Activated T-cell treated with anti-CD3 and anti-CD28 coated beads, Interleukin-2, amount 50 U/mL, for 4 hours (primary cell): ENCODE data around the gene RALGAPA2. TPM values are rescaled to one million over a fixed set of nuclear protein-coding genes. Genes with fewer than 3 reads are reported as not detected.
"Not testable (repeated sequence)": the region's sequence is repeated elsewhere in the genome, so short reads cannot be mapped to it uniquely, and the experiment has no call there.

ENCODE experiments used
- ATAC-seq, 2 donors: fragments of 200-7000 bp; cut with Tn5 transposase; one replicate each; pipeline ENCODE4 v1.10.0; 2021
- DNase-seq: peaks from one replicate; pipeline ENCODE4 v3.0.0-alpha.2; 2020
- H3K27me3 Mint-ChIP-seq: one replicate; pipeline ENCODE4 v1.8.0; 2021; ENCODE audit warnings: low read depth, mixed read lengths
- H3K36me3 Mint-ChIP-seq: one replicate; pipeline ENCODE4 v1.8.0; 2022; ENCODE audit warnings: mixed read lengths; ENCODE audit not compliant: insufficient read depth
- H3K4me1 Mint-ChIP-seq: one replicate; pipeline ENCODE4 v1.8.0; 2021; ENCODE audit warnings: low read depth, mixed read lengths
- H3K4me3 Mint-ChIP-seq: one replicate; pipeline ENCODE4 v1.8.0; 2021; ENCODE audit warnings: mild to moderate bottlenecking, moderate library complexity, mixed read lengths
- H3K9me3 Mint-ChIP-seq: one replicate; pipeline ENCODE4 v1.8.0; 2021; ENCODE audit warnings: mixed read lengths
- total RNA-seq, 3 donors: library from RNA; stranded (reverse); gene quantifications; one replicate each; pipeline ENCODE4 v1.2.1, GENCODE V29; 2021

Gene RALGAPA2
- total RNA-seq, 3 donors from 2014 or later, result 5.9 to 8.3 (median 7.2) TPM

DNA sequence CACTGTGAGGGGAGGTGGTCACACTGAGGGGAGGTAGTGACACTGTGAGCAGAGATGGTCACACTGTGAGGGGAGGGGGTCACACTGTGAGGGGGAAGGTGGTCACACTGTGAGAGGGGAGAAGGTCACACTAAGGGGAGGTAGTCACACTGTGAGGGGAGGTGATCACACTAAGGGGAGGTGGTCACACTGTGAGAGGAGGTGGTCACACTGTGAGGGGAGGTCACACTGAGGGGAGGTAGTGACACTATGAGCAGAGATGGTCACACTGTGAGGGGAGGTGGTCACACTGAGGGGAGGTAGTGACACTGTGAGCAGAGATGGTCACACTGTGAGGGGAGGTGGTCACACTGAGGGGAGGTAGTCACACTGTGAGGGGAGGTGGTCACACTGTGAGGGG is 356.9 kb downstream of the RALGAPA2 start:
- H3K9me3 Mint-ChIP-seq, H3K36me3 Mint-ChIP-seq, H3K4me1 Mint-ChIP-seq, ATAC-seq, DNase-seq, H3K4me3 Mint-ChIP-seq: not testable (repeated sequence)
- peaks cover 23% of the 10 kb centered on the region for H3K27me3 Mint-ChIP-seq

DNA sequence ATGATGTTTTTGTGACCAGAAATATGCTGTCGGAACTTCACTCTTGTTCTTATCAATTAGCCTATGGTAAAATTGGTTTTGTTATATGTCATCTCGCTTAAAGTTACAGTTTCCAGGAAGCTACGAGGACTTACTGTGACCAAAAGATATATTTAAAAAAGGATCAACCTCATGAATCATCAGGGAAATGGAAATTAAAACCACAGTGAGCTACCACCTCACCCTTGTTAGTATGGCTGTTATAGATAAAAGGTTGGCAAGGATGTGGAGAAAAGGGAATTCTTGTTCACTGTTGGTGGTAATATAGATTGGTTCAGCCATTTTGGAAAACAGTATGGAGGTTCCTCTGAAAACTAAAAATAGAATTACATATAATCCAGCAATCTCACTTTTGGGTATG is 358.9 kb downstream of the RALGAPA2 start:
- DNase-seq, result no peak
- Mint-ChIP-seq H3K4me3 (no peak overlapping the region), H3K36me3 (no peaks in the 10 kb centered on the region), H3K27me3 (peaks cover 24% of the 10 kb centered on the region), H3K4me1 (no peaks in the 10 kb centered on the region), H3K9me3 (no peaks in the 10 kb centered on the region)
- no peak for ATAC-seq

DNA sequence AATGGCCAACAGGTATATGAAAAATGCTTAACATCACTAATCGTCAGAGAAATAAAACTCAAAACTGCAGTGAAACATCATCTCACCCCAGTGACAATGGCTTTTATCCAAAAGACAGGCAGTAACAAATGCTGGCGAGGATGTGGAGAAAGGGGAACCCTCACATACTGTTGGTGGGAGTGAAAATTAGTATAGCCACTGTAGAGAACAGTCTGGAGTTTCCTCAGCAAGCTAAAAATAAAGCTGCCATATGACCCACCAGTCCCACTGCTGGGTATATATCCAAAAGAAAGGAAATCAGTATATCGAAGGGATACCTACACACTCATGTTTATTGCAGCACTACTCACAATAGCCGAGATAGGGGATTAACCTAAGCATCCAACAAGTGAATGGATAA is 368.0 kb downstream of the RALGAPA2 start:
- no peak for DNase-seq
- ATAC-seq, result no peak
- Mint-ChIP-seq H3K36me3 (no peaks in the 10 kb centered on the region), H3K9me3 (peaks cover 3% of the 10 kb centered on the region), H3K4me3 (no peak overlapping the region), H3K27me3 (peaks cover 19% of the 10 kb centered on the region), H3K4me1 (no peaks in the 10 kb centered on the region)

DNA sequence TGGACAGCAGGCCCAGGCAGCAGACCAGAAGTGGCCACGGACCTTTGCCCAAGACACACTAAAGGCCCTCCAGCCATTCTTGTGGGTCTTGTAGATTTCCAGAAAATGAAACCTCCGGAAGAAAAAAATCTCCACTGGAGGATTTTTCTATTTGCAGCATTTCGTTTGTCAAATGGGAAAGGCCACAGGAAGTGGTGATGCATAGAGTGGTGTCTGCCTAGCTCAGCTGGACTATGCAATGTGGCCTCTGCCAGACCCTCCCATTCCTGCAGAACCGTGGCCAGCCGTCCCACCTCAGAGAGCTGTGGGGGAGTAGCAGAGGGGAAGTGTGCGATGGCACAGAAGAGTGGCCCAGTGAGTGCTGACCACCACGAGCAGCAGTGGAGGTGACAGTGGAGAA is 368.5 kb downstream of the RALGAPA2 start:
- no peak overlapping the region for H3K4me3 Mint-ChIP-seq
- DNase-seq (no peak), ATAC-seq (no peak)
- H3K36me3 Mint-ChIP-seq, result no peaks in the 10 kb centered on the region
- H3K4me1 Mint-ChIP-seq, result no peaks in the 10 kb centered on the region
- peaks cover 17% of the 10 kb centered on the region for H3K27me3 Mint-ChIP-seq
- H3K9me3 Mint-ChIP-seq, result peaks cover 3% of the 10 kb centered on the region
